Measurements from ENCODE around the gene RPL21. TPM values are rescaled to one million over a fixed set of nuclear protein-coding genes. Genes with fewer than 3 reads are reported as not detected.
"Not testable (repeated sequence)": the region's sequence is repeated elsewhere in the genome, so short reads cannot be mapped to it uniquely, and the experiment has no call there.

Gene RPL21
- total RNA-seq, 1 experiment from 2014 or later = 986 TPM

DNA sequence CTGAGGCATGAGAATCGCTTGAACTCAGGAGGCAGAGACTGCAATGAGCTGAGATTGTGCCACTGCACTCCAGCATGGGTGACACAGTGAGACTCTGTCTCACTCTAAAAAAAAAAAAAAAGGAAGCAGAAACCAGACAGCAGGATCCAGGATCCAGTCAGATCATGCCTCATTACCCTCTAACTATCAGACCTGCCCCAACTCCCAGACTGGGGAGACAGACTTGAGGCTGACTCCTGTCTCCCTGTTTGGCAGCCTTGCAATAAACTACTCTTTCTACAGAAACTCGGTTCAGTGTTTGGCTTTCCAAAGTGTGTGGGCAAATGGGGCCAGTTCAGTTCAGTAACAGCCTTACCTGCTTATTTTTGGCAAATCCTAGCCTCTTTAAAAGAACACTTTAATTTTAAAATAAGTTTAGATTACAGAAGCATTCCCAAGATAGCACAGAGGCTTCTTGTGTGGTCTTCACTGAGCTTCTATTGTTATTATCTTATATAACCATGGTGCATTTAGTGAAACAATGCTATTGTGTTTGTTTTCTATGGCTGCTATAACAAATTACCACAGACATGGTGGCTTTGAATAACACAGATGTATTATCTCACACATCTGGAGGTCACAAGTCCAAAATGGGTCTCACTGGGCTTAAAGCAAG is 37.8 kb downstream of the RPL21 start:
- Histone ChIP-seq H3K27ac (ENCODE audit: low read depth, low read length, poor library complexity, severe bottlenecking) (no peak overlapping the region), H3K27me3 (replicated peaks; ENCODE audit: insufficient read depth, low read depth, low read length, poor library complexity) (peaks cover 8% of the 10 kb centered on the region), H3K9me3 (ENCODE audit: low read depth, low read length, poor library complexity, severe bottlenecking) (no peaks in the 10 kb centered on the region), H3K36me3 (ENCODE audit: insufficient read depth, low read length, poor library complexity, severe bottlenecking) (no peaks in the 10 kb centered on the region), H3K4me1 (ENCODE audit: insufficient read depth, low read length, poor library complexity, severe bottlenecking) (no peaks in the 10 kb centered on the region), H3K4me3 (ENCODE audit: low read depth, low read length, poor library complexity, severe bottlenecking) (no peak overlapping the region)
- no peak for DNase-seq (ENCODE audit: low spot score)
- CTCF ChIA-PET = no interaction called here
- no TSS peak for BruUV-seq (replicated peaks)
- intact Hi-C loops (cut with micrococcal nuclease; ENCODE audit: unreplicated experiment) = no loop called here
- POLR2A ChIA-PET (ENCODE audit: low non-redundant PET) = interaction anchor here (0.6 kb wide), 1 partner anchor 27 kb away, joined by 3 read pairs; no protein-coding TSS in a partner anchor
- TF ChIP-seq, protein P1, sequence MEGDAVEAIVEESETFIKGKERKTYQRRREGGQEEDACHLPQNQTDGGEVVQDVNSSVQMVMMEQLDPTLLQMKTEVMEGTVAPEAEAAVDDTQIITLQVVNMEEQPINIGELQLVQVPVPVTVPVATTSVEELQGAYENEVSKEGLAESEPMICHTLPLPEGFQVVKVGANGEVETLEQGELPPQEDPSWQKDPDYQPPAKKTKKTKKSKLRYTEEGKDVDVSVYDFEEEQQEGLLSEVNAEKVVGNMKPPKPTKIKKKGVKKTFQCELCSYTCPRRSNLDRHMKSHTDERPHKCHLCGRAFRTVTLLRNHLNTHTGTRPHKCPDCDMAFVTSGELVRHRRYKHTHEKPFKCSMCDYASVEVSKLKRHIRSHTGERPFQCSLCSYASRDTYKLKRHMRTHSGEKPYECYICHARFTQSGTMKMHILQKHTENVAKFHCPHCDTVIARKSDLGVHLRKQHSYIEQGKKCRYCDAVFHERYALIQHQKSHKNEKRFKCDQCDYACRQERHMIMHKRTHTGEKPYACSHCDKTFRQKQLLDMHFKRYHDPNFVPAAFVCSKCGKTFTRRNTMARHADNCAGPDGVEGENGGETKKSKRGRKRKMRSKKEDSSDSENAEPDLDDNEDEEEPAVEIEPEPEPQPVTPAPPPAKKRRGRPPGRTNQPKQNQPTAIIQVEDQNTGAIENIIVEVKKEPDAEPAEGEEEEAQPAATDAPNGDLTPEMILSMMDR (conservative IDR thresholded peaks at IDR 0.05; ENCODE audit: low read depth, low read length) = no peak
- no peak for TF ChIP-seq EZH2 (IDR thresholded peaks at IDR 0.05; ENCODE audit: borderline replicate concordance, low read depth, low read length, poor library complexity, severe bottlenecking)

DNA sequence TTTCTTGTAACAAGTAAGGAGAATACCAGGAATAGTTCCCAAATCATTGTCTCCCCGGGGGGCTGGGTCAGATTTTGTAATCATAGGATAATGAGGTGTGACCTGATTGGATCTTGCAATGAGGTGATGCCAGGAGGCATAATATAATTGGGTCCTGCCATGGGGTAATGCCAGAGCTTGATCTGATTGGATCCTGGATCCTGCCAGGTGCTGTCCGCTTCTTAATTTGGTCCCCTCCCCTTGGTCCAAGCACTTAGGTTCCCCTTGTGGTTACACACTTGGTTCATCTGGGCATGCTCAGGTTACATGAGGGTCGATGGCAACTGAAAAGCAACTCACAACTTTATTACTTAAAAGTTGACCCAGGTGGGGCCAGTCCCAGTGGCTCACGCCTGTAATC is 39.4 kb downstream of the RPL21 start:
- POLR2A ChIA-PET (ENCODE audit: low non-redundant PET) = no interaction called here
- no peaks in the 10 kb centered on the region for H3K4me1 ChIP-seq (ENCODE audit: insufficient read depth, low read length, poor library complexity, severe bottlenecking)
- no TSS peak for BruUV-seq (replicated peaks)
- TF ChIP-seq, protein P1 (conservative IDR thresholded peaks at IDR 0.05; ENCODE audit: low read depth, low read length) = no peak
- TF ChIP-seq EZH2 (IDR thresholded peaks at IDR 0.05; ENCODE audit: borderline replicate concordance, low read depth, low read length, poor library complexity, severe bottlenecking) = no peak
- peaks cover 11% of the 10 kb centered on the region for H3K27me3 ChIP-seq (replicated peaks; ENCODE audit: insufficient read depth, low read depth, low read length, poor library complexity)
- no peak overlapping the region for H3K27ac ChIP-seq (ENCODE audit: low read depth, low read length, poor library complexity, severe bottlenecking)
- CTCF ChIA-PET = no interaction called here
- no peak overlapping the region for H3K4me3 ChIP-seq (ENCODE audit: low read depth, low read length, poor library complexity, severe bottlenecking)
- DNase-seq (ENCODE audit: low spot score) = no peak
- H3K9me3 ChIP-seq (ENCODE audit: low read depth, low read length, poor library complexity, severe bottlenecking) = no peaks in the 10 kb centered on the region
- H3K36me3 ChIP-seq (ENCODE audit: insufficient read depth, low read length, poor library complexity, severe bottlenecking) = no peaks in the 10 kb centered on the region
- intact Hi-C loops (cut with micrococcal nuclease; ENCODE audit: unreplicated experiment) = no loop called here

DNA sequence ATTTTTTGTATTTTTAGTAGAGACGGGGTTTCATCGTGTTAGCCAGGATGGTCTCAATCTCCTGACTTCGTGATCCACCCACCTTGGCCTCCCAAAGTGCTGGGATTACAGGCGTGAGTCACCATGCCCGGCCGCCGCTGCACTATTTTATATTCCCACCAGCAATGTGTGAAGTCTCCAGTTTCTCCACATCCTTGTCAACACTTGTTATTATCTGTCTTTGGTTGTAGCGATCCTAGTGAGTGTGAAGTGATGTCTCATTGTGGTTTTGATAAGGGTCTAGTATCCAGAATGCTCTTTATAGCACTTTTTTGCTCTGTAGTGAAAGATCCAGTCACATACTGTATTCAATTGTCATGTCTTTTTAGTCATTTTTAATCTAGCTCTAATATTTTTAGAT is 40.6 kb downstream of the RPL21 start:
- intact Hi-C loops (cut with micrococcal nuclease; ENCODE audit: unreplicated experiment); H3K27ac ChIP-seq (ENCODE audit: low read depth, low read length, poor library complexity, severe bottlenecking); POLR2A ChIA-PET (ENCODE audit: low non-redundant PET); H3K4me3 ChIP-seq (ENCODE audit: low read depth, low read length, poor library complexity, severe bottlenecking); DNase-seq (ENCODE audit: low spot score); BruUV-seq (replicated peaks); CTCF ChIA-PET; H3K36me3 ChIP-seq (ENCODE audit: insufficient read depth, low read length, poor library complexity, severe bottlenecking); H3K9me3 ChIP-seq (ENCODE audit: low read depth, low read length, poor library complexity, severe bottlenecking); H3K4me1 ChIP-seq (ENCODE audit: insufficient read depth, low read length, poor library complexity, severe bottlenecking): not testable (repeated sequence)
- H3K27me3 ChIP-seq (replicated peaks; ENCODE audit: insufficient read depth, low read depth, low read length, poor library complexity) = peaks cover 11% of the 10 kb centered on the region

DNA sequence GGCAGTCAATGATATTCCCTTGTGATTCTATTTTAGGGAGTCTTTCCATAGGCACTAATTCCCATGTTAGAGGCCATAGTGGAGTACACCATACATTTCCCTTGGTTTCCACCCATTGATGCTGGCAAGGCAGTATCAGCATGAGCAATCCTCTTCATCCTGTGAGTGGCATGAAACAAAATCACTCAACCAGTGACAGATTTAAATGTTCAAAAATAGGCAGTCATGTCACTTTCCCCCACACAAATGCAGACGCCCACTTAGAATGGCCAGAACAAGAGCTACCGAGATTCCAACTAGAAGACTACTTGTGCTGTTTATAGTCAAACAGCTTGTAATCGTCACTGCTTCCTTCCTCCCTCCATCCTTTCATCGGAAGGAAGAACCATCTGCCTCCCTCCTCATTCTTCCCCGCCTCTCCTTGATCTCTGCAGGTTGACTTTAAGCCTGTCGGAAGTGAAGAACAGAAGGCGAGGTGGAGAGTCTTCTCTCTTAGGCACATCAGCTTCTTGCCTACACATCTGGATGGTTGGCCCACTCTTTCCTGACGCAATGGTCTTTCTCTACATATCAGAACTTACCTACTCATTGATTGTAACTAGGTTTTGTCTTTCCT is 41.8 kb downstream of the RPL21 start:
- Histone ChIP-seq H3K27ac (ENCODE audit: low read depth, low read length, poor library complexity, severe bottlenecking) (no peak overlapping the region), H3K36me3 (ENCODE audit: insufficient read depth, low read length, poor library complexity, severe bottlenecking) (no peaks in the 10 kb centered on the region), H3K4me3 (ENCODE audit: low read depth, low read length, poor library complexity, severe bottlenecking) (no peak overlapping the region), H3K9me3 (ENCODE audit: low read depth, low read length, poor library complexity, severe bottlenecking) (no peaks in the 10 kb centered on the region), H3K27me3 (replicated peaks; ENCODE audit: insufficient read depth, low read depth, low read length, poor library complexity) (peaks cover 11% of the 10 kb centered on the region), H3K4me1 (ENCODE audit: insufficient read depth, low read length, poor library complexity, severe bottlenecking) (no peaks in the 10 kb centered on the region)
- POLR2A ChIA-PET (ENCODE audit: low non-redundant PET) = no interaction called here
- intact Hi-C loops (cut with micrococcal nuclease; ENCODE audit: unreplicated experiment) = no loop called here
- no peak for TF ChIP-seq EZH2 (IDR thresholded peaks at IDR 0.05; ENCODE audit: borderline replicate concordance, low read depth, low read length, poor library complexity, severe bottlenecking)
- TF ChIP-seq, protein P1 (conservative IDR thresholded peaks at IDR 0.05; ENCODE audit: low read depth, low read length) = no peak
- no TSS peak for BruUV-seq (replicated peaks)
- CTCF ChIA-PET = no interaction called here
- DNase-seq (ENCODE audit: low spot score) = no peak

Data from A673 (cell line).